VCaP (cell line): ENCODE data around the gene EPPIN.
A peak's percentile ranks its signal among the peaks of the same experiment; 100 is the strongest.

ENCODE experiments used
- H3K27ac ChIP-seq: fragments of 450-650 bp; 2 replicates; pipeline ENCODE4 v1.5.1; 2017
- TF ChIP-seq, protein P1 (sequence below): fragments of 450-650 bp; conservative IDR thresholded peaks from 2 replicates; pipeline ENCODE4 v1.5.1; 2017; ENCODE audit warnings: mild to moderate bottlenecking, moderate library complexity

Gene EPPIN

DNA sequence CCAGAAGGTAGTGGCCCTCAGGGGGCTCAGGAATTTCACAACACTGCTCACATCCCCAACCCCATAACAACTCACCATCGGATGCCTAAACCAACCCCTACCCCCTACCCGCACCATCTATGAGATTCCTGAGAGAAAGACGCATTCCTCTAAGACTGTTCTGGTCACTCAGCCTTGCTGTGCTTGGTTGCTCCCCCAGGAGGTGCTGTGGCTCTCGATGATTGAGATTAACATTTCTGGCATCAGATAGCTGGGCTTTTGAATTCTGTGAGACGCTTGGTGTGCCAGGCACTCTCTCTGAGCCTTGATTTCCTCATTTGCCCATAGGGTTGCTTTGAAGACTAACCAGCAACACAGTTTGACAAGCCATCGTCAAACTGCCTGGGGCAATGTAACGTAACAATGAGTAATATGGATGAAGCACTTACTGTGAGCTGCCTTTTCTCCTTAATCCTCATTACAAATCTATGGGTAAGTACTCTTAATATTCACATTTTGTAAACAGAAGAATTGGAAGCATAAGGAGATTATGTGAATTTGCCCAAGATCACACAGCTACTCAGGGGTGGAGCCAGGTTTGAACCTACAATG lies 8.9 kb downstream of the EPPIN start:
- H3K27ac ChIP-seq, result no peak overlapping the region
- TF ChIP-seq, protein P1, sequence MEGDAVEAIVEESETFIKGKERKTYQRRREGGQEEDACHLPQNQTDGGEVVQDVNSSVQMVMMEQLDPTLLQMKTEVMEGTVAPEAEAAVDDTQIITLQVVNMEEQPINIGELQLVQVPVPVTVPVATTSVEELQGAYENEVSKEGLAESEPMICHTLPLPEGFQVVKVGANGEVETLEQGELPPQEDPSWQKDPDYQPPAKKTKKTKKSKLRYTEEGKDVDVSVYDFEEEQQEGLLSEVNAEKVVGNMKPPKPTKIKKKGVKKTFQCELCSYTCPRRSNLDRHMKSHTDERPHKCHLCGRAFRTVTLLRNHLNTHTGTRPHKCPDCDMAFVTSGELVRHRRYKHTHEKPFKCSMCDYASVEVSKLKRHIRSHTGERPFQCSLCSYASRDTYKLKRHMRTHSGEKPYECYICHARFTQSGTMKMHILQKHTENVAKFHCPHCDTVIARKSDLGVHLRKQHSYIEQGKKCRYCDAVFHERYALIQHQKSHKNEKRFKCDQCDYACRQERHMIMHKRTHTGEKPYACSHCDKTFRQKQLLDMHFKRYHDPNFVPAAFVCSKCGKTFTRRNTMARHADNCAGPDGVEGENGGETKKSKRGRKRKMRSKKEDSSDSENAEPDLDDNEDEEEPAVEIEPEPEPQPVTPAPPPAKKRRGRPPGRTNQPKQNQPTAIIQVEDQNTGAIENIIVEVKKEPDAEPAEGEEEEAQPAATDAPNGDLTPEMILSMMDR, result no peak

DNA sequence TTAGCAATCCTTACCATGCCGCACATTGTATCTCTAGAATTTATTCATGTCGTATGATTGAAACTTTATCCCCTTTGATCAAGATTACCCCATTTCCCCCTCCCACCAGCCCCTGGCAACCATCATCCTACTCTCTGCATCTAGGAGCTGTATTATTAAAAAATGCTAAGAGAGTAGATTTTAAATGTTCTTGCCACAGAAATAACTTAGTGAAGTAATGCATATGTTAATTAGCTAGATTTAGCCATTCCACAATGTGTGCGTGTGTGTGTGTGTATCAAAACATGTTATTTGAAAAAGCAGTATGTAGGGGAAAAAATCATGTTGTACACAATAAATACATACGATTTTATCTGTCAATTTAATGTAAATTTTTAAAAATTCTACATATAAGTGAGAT lies 19.9 kb downstream of the EPPIN start:
- TF ChIP-seq, protein P1, result no peak
- H3K27ac ChIP-seq, result no peak overlapping the region

DNA sequence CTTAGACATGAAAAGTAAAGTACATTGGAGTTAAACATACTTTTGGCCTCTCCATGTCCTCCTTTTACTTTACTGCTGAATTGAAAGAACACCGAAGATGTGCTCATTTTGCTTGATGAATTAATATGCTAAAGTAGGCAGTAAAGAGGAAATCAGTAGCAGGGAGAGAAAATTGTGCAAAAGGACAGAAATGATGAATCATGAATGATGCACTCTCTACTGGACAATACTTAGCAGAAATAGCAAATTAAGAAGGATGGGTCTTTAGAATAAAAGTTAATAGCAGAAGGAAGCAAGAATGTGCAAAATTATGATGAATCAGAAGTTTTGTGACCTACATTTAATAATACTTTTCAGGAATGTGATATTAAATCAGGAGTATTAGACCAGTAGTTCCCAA lies 23.4 kb downstream of the EPPIN start:
- H3K27ac ChIP-seq, result no peak overlapping the region
- TF ChIP-seq, protein P1, result no peak

DNA sequence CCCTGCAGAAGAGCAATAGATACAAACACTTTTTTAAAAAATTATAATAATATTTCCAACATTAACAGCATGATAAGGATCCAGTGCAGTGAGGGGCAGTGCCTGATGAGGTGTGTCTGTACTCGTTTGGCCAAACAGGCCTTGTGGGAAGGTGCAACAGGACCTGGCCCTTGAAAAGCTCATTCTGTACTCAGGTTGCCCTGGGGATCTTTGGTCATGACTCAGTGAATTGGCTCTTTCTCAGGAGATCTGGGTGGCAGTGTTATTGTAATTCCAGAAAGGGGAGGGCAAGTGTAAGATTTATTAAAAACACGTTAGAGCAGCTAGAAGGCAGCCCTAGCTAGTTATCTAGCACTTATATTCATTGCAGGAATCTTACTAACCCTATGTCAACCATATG lies 28.9 kb downstream of the EPPIN start:
- TF ChIP-seq, protein P1, result no peak
- no peak overlapping the region for H3K27ac ChIP-seq

DNA sequence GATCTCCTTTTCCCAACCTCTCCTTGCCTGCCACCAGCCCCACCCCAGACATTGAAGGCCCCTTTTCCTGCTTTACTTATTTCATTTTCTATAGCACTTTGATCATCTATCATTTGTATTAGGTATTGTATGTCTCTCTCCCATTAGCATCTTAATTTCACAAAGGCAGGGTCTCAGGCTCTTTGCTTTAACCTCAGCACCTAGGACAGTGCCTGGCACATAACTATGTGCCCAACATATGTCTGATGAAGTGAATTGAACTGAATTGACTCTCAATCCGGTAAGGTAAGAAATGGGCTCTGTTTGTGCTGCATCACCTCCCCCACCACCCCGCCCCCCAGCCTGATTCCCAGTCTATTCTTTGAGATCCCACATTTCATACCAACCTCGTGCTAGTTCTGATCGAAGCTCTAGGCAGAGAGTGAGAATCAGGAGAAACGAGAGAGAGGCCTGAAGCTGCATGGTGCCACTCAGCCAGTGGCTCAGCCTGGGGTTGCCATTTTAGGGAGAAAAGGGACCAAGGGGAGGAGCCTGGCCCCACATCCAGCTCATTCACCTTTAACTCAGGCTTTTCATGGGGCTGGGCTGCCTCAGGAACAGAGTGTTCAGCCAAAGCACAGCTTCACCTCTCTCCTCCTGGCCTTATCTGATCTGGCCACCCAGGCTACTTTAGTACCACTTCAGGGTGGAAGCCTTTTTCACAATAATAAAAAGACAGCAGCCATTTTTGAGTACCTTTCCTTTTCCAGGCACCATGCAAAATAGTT lies 31.9 kb downstream of the EPPIN start, which contains the start of gene SPINT3:
SPINT3 (minus strand) TSS at position 476 of the 767 bp plus-strand sequence; CDS start at position 462, 14 bp downstream.
- TF ChIP-seq, protein P1, result no peak

DNA sequence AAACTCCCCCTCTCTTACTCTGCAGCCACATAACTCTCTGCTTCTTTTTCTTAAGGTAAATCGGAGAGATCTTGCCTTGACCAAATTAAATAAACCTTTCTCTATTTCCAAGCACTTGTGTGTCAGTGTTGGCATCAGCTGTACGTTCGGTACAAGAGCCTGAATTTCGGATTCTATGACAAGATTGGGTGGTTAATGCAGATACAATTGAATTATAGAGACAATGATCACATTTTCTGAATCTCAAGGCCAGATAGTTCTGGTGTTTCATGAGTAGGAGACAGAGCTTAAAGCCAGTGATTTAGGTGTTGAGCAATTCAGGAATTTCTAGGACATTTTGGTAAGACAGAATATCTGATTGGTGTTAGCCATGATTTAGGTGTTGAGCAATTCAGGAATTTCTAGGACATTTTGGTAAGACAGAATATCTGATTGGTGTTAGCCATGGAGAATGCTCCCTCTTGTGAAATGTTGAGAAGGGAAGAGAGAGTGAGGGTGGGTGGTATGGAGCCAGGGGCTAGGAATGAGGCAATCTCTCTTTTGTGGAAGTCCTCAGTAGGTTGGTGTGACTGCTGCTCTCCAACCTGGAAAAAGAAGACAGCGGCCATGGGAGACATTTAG lies 36.8 kb downstream of the EPPIN start:
- TF ChIP-seq, protein P1, result no peak
- H3K27ac ChIP-seq, result no peak overlapping the region

More for the DNA sequence above, 31.9 kb downstream of the EPPIN start, which contains the start of gene SPINT3:
- H3K27ac ChIP-seq, result peak within 1 kb of the TSS; percentile 30; the same call in 1 of the 2 replicates

DNA sequence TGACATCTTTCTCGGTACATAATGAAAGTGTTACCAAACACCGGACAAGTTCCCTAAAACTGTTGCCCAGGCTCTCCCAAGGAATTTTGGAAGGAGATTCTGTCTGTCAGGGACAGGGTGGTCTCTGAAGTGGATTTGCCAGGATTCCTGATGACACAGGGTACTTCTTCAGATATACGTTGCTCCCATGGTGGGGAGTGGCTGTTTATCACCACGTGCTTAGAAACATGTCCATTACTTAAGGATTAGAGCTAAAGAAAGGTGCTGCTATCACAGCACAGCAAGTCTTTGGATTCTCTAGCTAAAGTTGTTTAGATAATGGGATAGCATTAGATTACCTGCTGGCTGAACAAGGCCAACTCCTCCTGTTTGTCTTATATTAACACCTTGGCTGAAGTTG lies 38.1 kb downstream of the EPPIN start:
- TF ChIP-seq, protein P1, result no peak
- no peak overlapping the region for H3K27ac ChIP-seq
